SH-SY5Y (cell line): ENCODE results near the gene NR3C2.

Experiments used
- GATA2 ChIP-seq: IDR thresholded peaks from 2 replicates; pipeline ENCODE4 v1.6.1; 2011; ENCODE audit warnings: mild to moderate bottlenecking, low read depth, low read length
- GATA3 ChIP-seq: IDR thresholded peaks from 2 replicates; pipeline ENCODE4 v1.6.1; 2011; ENCODE audit warnings: low read depth, mild to moderate bottlenecking, low read length, moderate library complexity

GRCh38 chr4:148238086-148238485, 204.1 kb downstream of the NR3C2 start:
- TF ChIP-seq GATA2 (no peak), GATA3 (no peak)
